Measurements from ENCODE around the gene GBGT1.
A peak's percentile ranks its signal among the peaks of the same experiment; 100 is the strongest.

The GBGT1 gene

DNA sequence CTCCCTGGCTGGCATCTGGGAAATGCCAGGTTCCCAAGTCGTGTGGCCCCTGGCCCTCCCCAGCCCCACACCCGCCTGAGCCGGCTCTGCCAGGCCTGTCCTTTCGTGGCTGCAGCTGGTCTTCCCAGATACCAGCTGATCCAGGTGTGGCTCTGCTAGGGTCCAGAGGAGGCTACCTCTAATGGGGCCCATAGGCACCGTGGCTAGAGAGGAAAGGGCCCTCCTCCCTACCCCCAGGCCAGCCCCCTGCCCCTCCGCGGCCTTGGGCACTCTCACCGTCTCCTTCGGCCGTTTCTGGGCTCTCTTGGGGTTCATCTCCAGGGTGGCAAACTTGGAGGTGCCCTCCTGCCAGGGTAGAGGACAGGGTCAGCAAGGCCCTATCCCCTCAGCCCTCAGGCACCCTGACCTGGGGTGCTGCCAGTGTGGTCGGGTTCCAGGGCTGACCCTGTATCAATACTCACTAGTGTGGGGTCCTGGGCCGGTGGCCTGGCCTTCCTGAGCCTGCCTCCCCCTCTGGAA is 59.7 kb downstream of the GBGT1 start:
- H3K4me3 ChIP-seq (ENCODE audit: low read depth, low read length), result no peak overlapping the region
- no peak for DNase-seq (ENCODE audit: low read depth)
- TF ChIP-seq, protein P1, sequence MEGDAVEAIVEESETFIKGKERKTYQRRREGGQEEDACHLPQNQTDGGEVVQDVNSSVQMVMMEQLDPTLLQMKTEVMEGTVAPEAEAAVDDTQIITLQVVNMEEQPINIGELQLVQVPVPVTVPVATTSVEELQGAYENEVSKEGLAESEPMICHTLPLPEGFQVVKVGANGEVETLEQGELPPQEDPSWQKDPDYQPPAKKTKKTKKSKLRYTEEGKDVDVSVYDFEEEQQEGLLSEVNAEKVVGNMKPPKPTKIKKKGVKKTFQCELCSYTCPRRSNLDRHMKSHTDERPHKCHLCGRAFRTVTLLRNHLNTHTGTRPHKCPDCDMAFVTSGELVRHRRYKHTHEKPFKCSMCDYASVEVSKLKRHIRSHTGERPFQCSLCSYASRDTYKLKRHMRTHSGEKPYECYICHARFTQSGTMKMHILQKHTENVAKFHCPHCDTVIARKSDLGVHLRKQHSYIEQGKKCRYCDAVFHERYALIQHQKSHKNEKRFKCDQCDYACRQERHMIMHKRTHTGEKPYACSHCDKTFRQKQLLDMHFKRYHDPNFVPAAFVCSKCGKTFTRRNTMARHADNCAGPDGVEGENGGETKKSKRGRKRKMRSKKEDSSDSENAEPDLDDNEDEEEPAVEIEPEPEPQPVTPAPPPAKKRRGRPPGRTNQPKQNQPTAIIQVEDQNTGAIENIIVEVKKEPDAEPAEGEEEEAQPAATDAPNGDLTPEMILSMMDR (conservative IDR thresholded peaks at IDR 0.05; ENCODE audit: low read depth, low read length), result no peak

GRCh38 chr9:133103183-133103986 is 60.3 kb downstream of the GBGT1 start:
- TF ChIP-seq, protein P1 (conservative IDR thresholded peaks at IDR 0.05; ENCODE audit: low read depth, low read length), result peak; percentile 95
- H3K4me3 ChIP-seq (ENCODE audit: low read depth, low read length), result no peak overlapping the region
- DNase-seq (ENCODE audit: low read depth), result peak; percentile 38

Measured in choroid plexus epithelial cell (primary cell).